GM06990 (cell line): Measurements from ENCODE around the gene CH25H.
"Not testable (repeated sequence)": the region's sequence is repeated elsewhere in the genome, so short reads cannot be mapped to it uniquely, and the experiment has no call there.

Experiments
- DNase-seq: peaks from one replicate; pipeline ENCODE4 v3.0.0-alpha.2; 2011; ENCODE audit not compliant: insufficient read length; ENCODE audit errors: extremely low read depth
- H3K27me3 ChIP-seq: replicated peaks from 2 replicates; pipeline ENCODE4 v1.6.0; 2011; ENCODE audit warnings: low read length; ENCODE audit not compliant: control insufficient read depth, insufficient read depth
- H3K36me3 ChIP-seq: 2 replicates; pipeline ENCODE4 v1.5.1; 2011; ENCODE audit warnings: low read length; ENCODE audit not compliant: control insufficient read depth, insufficient read depth
- H3K4me3 ChIP-seq: replicated peaks from 2 replicates; pipeline ENCODE4 v1.5.1; 2011; ENCODE audit warnings: low read depth, mild to moderate bottlenecking, control low read depth, low read length
- TF ChIP-seq, protein P1 (sequence below): IDR thresholded peaks from 2 replicates; pipeline ENCODE4 v1.5.1; 2011; ENCODE audit warnings: low read length, control low read depth, mild to moderate bottlenecking, inconsistent platforms; ENCODE audit not compliant: insufficient read depth, poor library complexity, severe bottlenecking

The CH25H gene

GRCh38 chr10:89171263-89171872, 35.7 kb downstream of the CH25H start:
- Histone ChIP-seq H3K4me3 (no peak overlapping the region), H3K36me3 (no peaks in the 10 kb centered on the region), H3K27me3 (no peaks in the 10 kb centered on the region)
- TF ChIP-seq, protein P1, sequence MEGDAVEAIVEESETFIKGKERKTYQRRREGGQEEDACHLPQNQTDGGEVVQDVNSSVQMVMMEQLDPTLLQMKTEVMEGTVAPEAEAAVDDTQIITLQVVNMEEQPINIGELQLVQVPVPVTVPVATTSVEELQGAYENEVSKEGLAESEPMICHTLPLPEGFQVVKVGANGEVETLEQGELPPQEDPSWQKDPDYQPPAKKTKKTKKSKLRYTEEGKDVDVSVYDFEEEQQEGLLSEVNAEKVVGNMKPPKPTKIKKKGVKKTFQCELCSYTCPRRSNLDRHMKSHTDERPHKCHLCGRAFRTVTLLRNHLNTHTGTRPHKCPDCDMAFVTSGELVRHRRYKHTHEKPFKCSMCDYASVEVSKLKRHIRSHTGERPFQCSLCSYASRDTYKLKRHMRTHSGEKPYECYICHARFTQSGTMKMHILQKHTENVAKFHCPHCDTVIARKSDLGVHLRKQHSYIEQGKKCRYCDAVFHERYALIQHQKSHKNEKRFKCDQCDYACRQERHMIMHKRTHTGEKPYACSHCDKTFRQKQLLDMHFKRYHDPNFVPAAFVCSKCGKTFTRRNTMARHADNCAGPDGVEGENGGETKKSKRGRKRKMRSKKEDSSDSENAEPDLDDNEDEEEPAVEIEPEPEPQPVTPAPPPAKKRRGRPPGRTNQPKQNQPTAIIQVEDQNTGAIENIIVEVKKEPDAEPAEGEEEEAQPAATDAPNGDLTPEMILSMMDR, result no peak
- DNase-seq, result no peak

DNA sequence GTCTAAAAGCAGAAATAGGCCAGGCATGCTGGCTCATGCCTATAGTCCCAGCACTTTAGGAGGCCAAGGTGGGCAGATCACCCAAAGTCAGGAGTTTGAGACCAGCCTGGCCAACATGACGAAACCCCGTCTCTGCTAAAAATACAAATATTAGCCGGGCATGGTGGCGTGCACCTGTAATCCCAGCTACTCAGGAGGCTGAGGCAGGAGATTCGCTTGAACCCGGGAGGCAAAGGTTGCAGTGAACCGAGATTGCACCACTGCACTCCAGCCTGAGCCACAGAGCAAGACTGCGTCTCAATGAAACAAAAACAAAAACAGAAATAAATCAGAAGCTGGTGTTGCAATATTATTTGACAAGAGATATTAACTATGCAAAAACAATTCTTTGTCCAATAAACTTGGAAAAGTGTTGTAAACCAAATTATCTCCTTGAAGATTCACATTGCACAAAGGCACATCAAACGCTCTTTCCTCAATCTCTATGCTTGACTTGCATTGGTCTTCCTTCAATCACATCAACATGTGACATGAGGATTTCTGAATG, 38.7 kb downstream of the CH25H start:
- DNase-seq, H3K4me3 ChIP-seq, H3K27me3 ChIP-seq, H3K36me3 ChIP-seq: not testable (repeated sequence)

DNA sequence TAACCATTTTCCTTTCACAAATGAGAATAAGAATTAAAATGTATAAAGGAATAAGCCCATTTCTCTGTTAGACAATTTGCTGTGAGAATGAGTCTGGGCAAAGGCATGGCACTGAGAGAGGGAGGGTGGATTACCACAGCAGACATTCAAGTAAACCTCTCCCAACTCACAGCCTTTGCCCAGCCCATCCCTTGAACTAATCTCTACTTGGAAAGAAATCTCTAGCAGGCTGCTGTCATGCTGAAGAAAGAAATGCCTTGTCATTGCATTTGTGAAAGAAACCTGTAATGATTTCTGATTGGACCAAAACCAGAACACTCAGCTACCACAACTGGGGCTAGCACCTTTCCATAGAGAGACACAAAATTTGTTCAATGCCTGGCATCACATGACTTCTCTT, 39.2 kb downstream of the CH25H start:
- no peak overlapping the region for H3K4me3 ChIP-seq
- TF ChIP-seq, protein P1, result no peak
- H3K27me3 ChIP-seq, result no peaks in the 10 kb centered on the region
- no peaks in the 10 kb centered on the region for H3K36me3 ChIP-seq
- no peak for DNase-seq

GRCh38 chr10:89165923-89166322, 41.2 kb downstream of the CH25H start:
- no peak overlapping the region; the same call in 1 of the 2 replicates for H3K4me3 ChIP-seq
- TF ChIP-seq, protein P1, result no peak
- H3K27me3 ChIP-seq, result no peaks in the 10 kb centered on the region
- no peaks in the 10 kb centered on the region for H3K36me3 ChIP-seq
- DNase-seq, result no peak

GRCh38 chr10:89164920-89165319, 42.2 kb downstream of the CH25H start:
- TF ChIP-seq, protein P1, result no peak
- Histone ChIP-seq H3K27me3 (no peaks in the 10 kb centered on the region), H3K36me3 (no peaks in the 10 kb centered on the region), H3K4me3 (no peak overlapping the region)
- DNase-seq, result no peak

DNA sequence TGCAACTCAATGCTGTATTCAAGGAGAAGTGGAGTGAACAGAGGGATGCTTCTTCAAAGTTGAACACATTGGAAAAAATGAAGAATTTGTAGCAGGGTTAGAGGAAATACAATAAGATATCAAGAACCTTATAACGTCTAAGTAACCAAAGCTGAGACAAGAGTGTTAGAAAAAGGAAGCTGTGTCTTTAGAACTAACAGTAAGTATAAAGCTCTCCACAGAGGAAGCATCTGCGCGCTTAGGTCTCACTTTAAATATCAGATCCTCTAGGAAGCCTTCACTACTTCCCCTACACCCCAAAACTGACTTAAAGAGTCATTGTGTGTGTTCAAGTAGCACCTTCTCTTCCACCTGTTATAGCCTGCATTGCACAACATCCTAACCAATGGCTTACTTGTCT, 43.0 kb downstream of the CH25H start:
- peak; percentile 9 for DNase-seq
- Histone ChIP-seq H3K36me3 (no peaks in the 10 kb centered on the region), H3K27me3 (no peaks in the 10 kb centered on the region), H3K4me3 (0 out of 2 replicates have a peak overlapping the region, but pooled peaks have one; percentile 15)
- TF ChIP-seq, protein P1, result no peak
